PC-3 (cell line): Measurements from ENCODE around the gene APOLD1. TPM values are rescaled to one million over a fixed set of nuclear protein-coding genes. Genes with fewer than 3 reads are reported as not detected.
"Not testable (repeated sequence)": the region's sequence is repeated elsewhere in the genome, so short reads cannot be mapped to it uniquely, and the experiment has no call there.

ENCODE experiments used
- ATAC-seq: fragments of 200-7000 bp; cut with Tn5 transposase; 2 replicates; pipeline ENCODE4 v1.9.1; 2020; ENCODE audit warnings: mild to moderate bottlenecking, moderate library complexity
- Bru-seq: library from RNA; stranded (reverse); fragments of 400-500 nt; gene quantifications from one replicate; lab custom pipeline; 2021; lab: Mats Ljungman, UMichigan
- BruChase-seq, 2 experiments: library from RNA; stranded (reverse); fragments of 400-500 nt; gene quantifications; one replicate each; lab custom pipeline; 2021; lab: Mats Ljungman, UMichigan
- BruUV-seq: library from RNA; stranded (reverse); fragments of 400-500 nt; replicated peaks from 2 replicates; lab custom pipeline; 2021; lab: Mats Ljungman, UMichigan
- CTCF ChIA-PET: fragments of 300-600 bp; sonication (Branson Sonifier 250); formaldehyde crosslinking; loops from one replicate; lab custom pipeline; 2022; ENCODE audit warnings: antibody characterized with exemption; lab: Charles Lee
- POLR2A ChIA-PET: fragments of 300-600 bp; sonication (Branson Sonifier 250); formaldehyde crosslinking; loops from one replicate; lab custom pipeline; 2022; ENCODE audit warnings: antibody characterized with exemption; ENCODE audit not compliant: unreplicated experiment; lab: Charles Lee
- DNase-seq: peaks from one replicate; pipeline ENCODE4 v3.0.0-alpha.2; 2015
- H2AFZ ChIP-seq: fragments of 300-600 bp; sonication (generic); 2 replicates; pipeline ENCODE4 v1.6.0; 2016; ENCODE audit warnings: antibody characterized with exemption, low read length
- H3F3A ChIP-seq: fragments of 300-600 bp; sonication (generic); one replicate; pipeline ENCODE4 v1.6.0; 2017; ENCODE audit warnings: antibody characterized with exemption, low read length, control low read depth, mild to moderate bottlenecking; ENCODE audit not compliant: unreplicated experiment
- H3K27ac ChIP-seq: fragments of 300-600 bp; sonication (generic); 2 replicates; pipeline ENCODE4 v1.5.1; 2016; ENCODE audit warnings: mild to moderate bottlenecking, low read length
- H3K27me3 ChIP-seq: fragments of 300-600 bp; sonication (generic); 2 replicates; pipeline ENCODE4 v1.6.1; 2016; ENCODE audit warnings: low read length, mixed read lengths
- H3K36me3 ChIP-seq: fragments of 300-600 bp; sonication (generic); 2 replicates; pipeline ENCODE4 v1.6.1; 2016; ENCODE audit warnings: low read depth, mixed run types, low read length, mixed read lengths
- H3K4me1 ChIP-seq: fragments of 300-600 bp; sonication (generic); 2 replicates; pipeline ENCODE4 v1.5.1; 2016; ENCODE audit warnings: low read length; ENCODE audit not compliant: insufficient read depth
- H3K4me2 ChIP-seq: fragments of 300-600 bp; sonication (generic); 2 replicates; pipeline ENCODE4 v1.6.0; 2016; ENCODE audit warnings: low read length
- H3K4me3 ChIP-seq: fragments of 300-600 bp; sonication (generic); 2 replicates; pipeline ENCODE4 v1.5.1; 2016; ENCODE audit warnings: mild to moderate bottlenecking, low read length, mixed read lengths
- H3K79me2 ChIP-seq: fragments of 300-600 bp; sonication (generic); 2 replicates; pipeline ENCODE4 v1.6.1; 2017; ENCODE audit warnings: low read length, mixed read lengths
- H3K9ac ChIP-seq: fragments of 300-600 bp; sonication (generic); 2 replicates; pipeline ENCODE4 v1.6.0; 2016; ENCODE audit warnings: mild to moderate bottlenecking, low read length
- H3K9me2 ChIP-seq: fragments of 300-600 bp; sonication (generic); replicated peaks from 2 replicates; pipeline ENCODE4 v1.6.1; 2016; ENCODE audit warnings: mixed run types, low read length, mixed read lengths
- H3K9me3 ChIP-seq: fragments of 300-600 bp; sonication (generic); 2 replicates; pipeline ENCODE4 v1.6.1; 2016; ENCODE audit warnings: low read length, mixed read lengths
- H4K20me1 ChIP-seq: fragments of 300-600 bp; sonication (generic); 2 replicates; pipeline ENCODE4 v1.6.1; 2016; ENCODE audit warnings: low read length, mixed read lengths
- EZH2 ChIP-seq: fragments of 300-600 bp; sonication (generic); IDR thresholded peaks from one replicate; pipeline ENCODE4 v1.6.1; 2017; ENCODE audit warnings: antibody characterized with exemption, mild to moderate bottlenecking, low read length; ENCODE audit not compliant: unreplicated experiment
- EZH2phosphoT487 ChIP-seq: fragments of 300-600 bp; sonication (generic); IDR thresholded peaks from 2 replicates; pipeline ENCODE4 v1.6.1; 2018; ENCODE audit warnings: mild to moderate bottlenecking, antibody characterized with exemption, low read length, borderline replicate concordance
- intact Hi-C: fragments of 100-400 bp; cut with micrococcal nuclease; formaldehyde crosslinking; loops from 2 replicates; pipeline ENCODE4 v1.9.0; 2023
- long read RNA-seq: library from polyadenylated mRNA; unstranded; transcript quantifications from one replicate; pipeline ENCODE4 v2.0.0, GENCODE V29; 2021; ENCODE audit not compliant: unreplicated experiment
- total RNA-seq: library from RNA; depleted of rRNA; stranded (reverse); fragments of >200 nt; gene quantifications from 2 replicates; pipeline ENCODE4 v1.2.3, GENCODE V29; 2014; rRNA removed
- TF ChIP-seq, protein P1 (sequence below): fragments of 300-600 bp; sonication (generic); conservative IDR thresholded peaks from 2 replicates; pipeline ENCODE4 v1.5.1; 2017; ENCODE audit warnings: antibody characterized with exemption, low read depth, mild to moderate bottlenecking, low read length

APOLD1 gene, protein sequence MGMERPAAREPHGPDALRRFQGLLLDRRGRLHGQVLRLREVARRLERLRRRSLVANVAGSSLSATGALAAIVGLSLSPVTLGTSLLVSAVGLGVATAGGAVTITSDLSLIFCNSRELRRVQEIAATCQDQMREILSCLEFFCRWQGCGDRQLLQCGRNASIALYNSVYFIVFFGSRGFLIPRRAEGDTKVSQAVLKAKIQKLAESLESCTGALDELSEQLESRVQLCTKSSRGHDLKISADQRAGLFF
- total RNA-seq (2.8 and 3.5 TPM in 2 replicates), Bru-seq, nascent RNA (percentile 58 among the genes with signal in this experiment), BruChase-seq, experiment 1, labeled RNA remaining after a 6-hour chase (percentile 59 among the genes with signal in this experiment), BruChase-seq, experiment 2, labeled RNA remaining after a 2-hour chase (percentile 49 among the genes with signal in this experiment)
- long read RNA-seq, partial matches to known transcripts = 13 of 22 reads
- long read RNA-seq, other reads (novel, unspliced or antisense) = 9 of 22 reads

DNA sequence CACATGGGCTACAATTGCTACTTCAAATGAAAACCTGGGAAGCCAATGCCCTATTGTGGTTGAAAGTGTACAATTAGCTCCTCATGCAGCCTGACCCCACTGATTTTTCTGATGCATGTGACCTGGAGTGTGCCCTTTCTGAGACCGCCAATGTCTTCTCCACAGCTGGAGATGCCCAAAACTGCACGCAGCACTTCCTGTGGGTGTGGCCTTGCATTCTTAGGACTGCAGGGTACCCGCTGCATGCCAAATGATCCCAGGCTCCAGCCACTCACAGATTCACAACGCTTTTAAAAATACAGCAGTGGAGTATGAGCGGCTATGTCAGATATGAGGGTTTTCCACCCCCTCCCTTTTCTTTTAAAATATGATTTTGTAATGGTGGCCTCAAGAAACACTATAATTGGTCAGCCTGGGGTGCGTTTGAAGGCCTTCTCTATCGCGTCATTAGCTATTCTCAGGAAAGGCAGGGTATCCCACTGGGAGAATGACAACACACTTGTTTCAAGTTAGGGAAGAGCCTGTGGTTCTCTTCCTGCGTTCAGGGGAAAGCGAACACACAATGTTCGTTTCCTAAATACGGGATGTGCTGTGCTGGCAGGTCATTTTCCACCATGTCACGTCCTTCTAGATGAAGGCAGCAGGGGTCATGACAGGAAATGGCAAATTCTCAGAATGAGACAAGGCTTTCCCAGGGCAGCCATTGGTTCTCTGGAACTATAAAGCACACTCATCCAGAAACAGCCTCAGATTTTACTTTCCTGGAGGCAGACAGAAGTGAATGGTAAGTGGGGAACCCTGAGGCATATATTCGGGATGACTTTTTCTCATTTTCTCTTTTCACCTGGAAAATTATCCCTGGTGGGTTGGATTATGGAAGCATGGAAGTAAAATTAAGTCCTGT is at the start of gene APOLD1:
APOLD1 (plus strand) TSS at position 749 of the 904 bp plus-strand sequence; CDS start at position 782, 33 bp downstream.
- no TSS peak for BruUV-seq
- Histone ChIP-seq H3K27ac (peak within 1 kb of the TSS; percentile 61), H3K4me1 (peaks cover 33% of the 10 kb centered on the region), H3K79me2 (peaks cover 17% of the 10 kb centered on the region), H3K9me2 (no peaks in the 10 kb centered on the region), H3F3A (no peaks in the 10 kb centered on the region), H3K4me2 (peak within 1 kb of the TSS; percentile 81), H3K9me3 (no peaks in the 10 kb centered on the region), H3K27me3 (no peaks in the 10 kb centered on the region), H3K4me3 (peak within 1 kb of the TSS; percentile 63), H2AFZ (peak within 1 kb of the TSS; percentile 83), H4K20me1 (no peaks in the 10 kb centered on the region), H3K9ac (peak within 1 kb of the TSS; percentile 74), H3K36me3 (no peaks in the 10 kb centered on the region)
- intact Hi-C loops = loop anchor here (5.0 kb wide), 1 partner anchor 52 kb away; no protein-coding TSS in a partner anchor
- TF ChIP-seq EZH2phosphoT487 (no peak), EZH2 (no peak)
- TF ChIP-seq, protein P1, sequence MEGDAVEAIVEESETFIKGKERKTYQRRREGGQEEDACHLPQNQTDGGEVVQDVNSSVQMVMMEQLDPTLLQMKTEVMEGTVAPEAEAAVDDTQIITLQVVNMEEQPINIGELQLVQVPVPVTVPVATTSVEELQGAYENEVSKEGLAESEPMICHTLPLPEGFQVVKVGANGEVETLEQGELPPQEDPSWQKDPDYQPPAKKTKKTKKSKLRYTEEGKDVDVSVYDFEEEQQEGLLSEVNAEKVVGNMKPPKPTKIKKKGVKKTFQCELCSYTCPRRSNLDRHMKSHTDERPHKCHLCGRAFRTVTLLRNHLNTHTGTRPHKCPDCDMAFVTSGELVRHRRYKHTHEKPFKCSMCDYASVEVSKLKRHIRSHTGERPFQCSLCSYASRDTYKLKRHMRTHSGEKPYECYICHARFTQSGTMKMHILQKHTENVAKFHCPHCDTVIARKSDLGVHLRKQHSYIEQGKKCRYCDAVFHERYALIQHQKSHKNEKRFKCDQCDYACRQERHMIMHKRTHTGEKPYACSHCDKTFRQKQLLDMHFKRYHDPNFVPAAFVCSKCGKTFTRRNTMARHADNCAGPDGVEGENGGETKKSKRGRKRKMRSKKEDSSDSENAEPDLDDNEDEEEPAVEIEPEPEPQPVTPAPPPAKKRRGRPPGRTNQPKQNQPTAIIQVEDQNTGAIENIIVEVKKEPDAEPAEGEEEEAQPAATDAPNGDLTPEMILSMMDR = no peak
- no peak for ATAC-seq
- DNase-seq = no peak
- ChIA-PET POLR2A (interaction anchor here (0.6 kb wide), 1 partner anchor 26 kb away, joined by 3 read pairs; no protein-coding TSS in a partner anchor), CTCF (no interaction called here)

DNA sequence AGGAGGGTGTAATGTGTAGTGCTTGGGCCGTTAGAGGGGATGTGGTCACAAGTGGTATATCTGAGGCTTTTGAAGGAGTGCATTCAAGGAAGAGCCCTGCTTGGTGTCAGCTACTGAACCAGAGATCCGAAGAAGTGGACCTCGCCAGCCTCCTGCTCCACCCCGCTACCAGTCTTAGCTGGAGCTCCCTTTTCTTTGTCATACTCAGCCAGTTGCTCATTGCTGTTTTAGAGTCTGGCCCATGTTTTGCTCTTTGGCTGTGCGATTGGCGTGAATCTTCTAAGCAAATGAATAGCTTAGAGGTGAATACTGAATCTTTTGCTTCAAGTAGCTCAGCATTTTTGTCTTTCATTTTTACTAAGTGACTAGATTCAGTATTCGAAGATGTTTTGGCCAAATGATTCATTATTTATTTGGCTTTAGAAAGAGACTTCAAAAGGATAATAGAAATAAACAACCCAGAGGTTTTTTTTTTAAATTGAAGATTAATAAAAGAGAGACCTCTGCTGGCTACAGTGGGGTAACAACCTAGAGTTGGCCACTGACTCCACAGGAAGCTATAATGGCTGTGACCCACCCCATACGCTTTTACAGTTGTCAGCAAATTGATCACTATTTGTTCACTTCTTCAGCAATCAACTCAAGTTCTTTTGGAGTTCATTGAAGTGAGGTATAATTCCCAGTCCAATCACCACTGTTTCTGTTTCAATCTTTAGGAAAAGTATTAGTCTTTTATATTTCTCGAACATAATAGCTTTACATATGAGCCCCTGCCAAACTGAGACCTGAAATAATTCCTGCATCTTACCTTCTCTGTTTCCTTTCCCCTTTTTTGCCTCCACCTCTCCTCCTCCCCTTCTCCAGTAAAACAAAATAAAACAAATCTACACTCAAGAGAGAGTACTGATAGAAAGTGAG is 48.4 kb upstream of the APOLD1 start:
- H2AFZ ChIP-seq = peak overlapping the region; percentile 48; the same call in 1 of the 2 replicates
- H3K9ac ChIP-seq = no peak overlapping the region
- intact Hi-C loops = no loop called here
- H3K36me3 ChIP-seq = no peaks in the 10 kb centered on the region
- no TSS peak for BruUV-seq
- peak overlapping the region; percentile 8; the same call in 1 of the 2 replicates for H3K4me2 ChIP-seq
- no peaks in the 10 kb centered on the region for H3K79me2 ChIP-seq
- H3K9me2 ChIP-seq = no peaks in the 10 kb centered on the region
- DNase-seq = peak; percentile 58
- no peaks in the 10 kb centered on the region for H4K20me1 ChIP-seq
- ChIA-PET CTCF (interaction anchor here (0.5 to 1.6 kb wide), 16 partner anchors 11 to 1195 kb away, joined by 3 to 9 read pairs (median 4); no protein-coding TSS in a partner anchor), POLR2A (interaction anchor here (0.6 to 1.4 kb wide), 6 partner anchors 10 to 264 kb away, joined by 3 to 7 read pairs (median 4); partner anchors contain the start of gene GPRC5A)
- H3K27me3 ChIP-seq = no peaks in the 10 kb centered on the region
- ATAC-seq = peak; percentile 70
- H3K27ac ChIP-seq = no peak overlapping the region
- no peaks in the 10 kb centered on the region for H3F3A ChIP-seq
- TF ChIP-seq EZH2phosphoT487 (no peak), EZH2 (no peak)
- TF ChIP-seq, protein P1 = peak; percentile 65
- H3K4me3 ChIP-seq = no peak overlapping the region
- no peaks in the 10 kb centered on the region for H3K9me3 ChIP-seq
- H3K4me1 ChIP-seq = peaks cover 7% of the 10 kb centered on the region; the same call in 1 of the 2 replicates

DNA sequence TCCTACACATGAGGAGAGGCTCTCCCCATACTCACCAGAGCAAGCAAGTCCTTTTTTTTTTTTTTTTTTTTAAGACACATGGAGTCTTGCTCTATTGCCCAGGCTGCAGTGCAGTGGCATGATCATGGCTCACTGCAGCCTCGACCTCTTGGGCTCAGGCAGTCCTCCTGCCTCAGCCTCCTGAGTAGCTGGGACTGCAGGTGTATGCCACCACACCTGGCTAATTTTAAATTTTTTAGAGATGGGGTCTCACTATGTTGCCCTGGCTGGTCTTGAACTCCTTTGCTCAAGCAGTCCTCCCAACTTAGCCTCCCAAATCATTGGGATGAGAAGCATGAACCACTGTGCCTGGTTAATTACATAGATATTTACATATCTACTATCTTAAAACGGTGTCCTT is 47.3 kb upstream of the APOLD1 start:
- BruUV-seq, H3K27me3 ChIP-seq, H3K9me3 ChIP-seq, H3K27ac ChIP-seq, H3K4me2 ChIP-seq, DNase-seq, H3K36me3 ChIP-seq, H3F3A ChIP-seq, H4K20me1 ChIP-seq, H3K79me2 ChIP-seq, H2AFZ ChIP-seq, H3K9me2 ChIP-seq, POLR2A ChIA-PET, H3K9ac ChIP-seq, intact Hi-C loops, ATAC-seq, H3K4me3 ChIP-seq, H3K4me1 ChIP-seq, CTCF ChIA-PET: not testable (repeated sequence)
